GM23338 (cell line): ENCODE data around the gene GLRX2.

Experiments
- EZH2 ChIP-seq: fragments of 200-600 bp; sonication (generic); IDR thresholded peaks from one replicate; pipeline ENCODE4 v1.8.0; 2017; ENCODE audit warnings: antibody characterized with exemption, mild to moderate bottlenecking, low read depth; ENCODE audit not compliant: unreplicated experiment
- EZH2phosphoT487 ChIP-seq: fragments of 200-600 bp; sonication (generic); IDR thresholded peaks from one replicate; pipeline ENCODE4 v1.8.1; 2018; ENCODE audit warnings: antibody characterized with exemption; ENCODE audit not compliant: unreplicated experiment
- POLR2AphosphoS5 ChIP-seq: IDR thresholded peaks from 2 replicates; pipeline ENCODE4 v1.6.1; 2016; ENCODE audit warnings: antibody characterized with exemption, low read depth
- STAT1 ChIP-seq: IDR thresholded peaks from one replicate; pipeline ENCODE4 v1.6.1; 2016; ENCODE audit warnings: antibody characterized with exemption; ENCODE audit not compliant: unreplicated experiment
- ZNF114 ChIP-seq: fragments of 250-450 bp; sonication (Bioruptor Pico); IDR thresholded peaks from 2 replicates; pipeline ENCODE4 v1.5.0; 2020; ENCODE audit warnings: mild to moderate bottlenecking, moderate library complexity
- TF ChIP-seq, protein P1 (sequence below), 2 experiments: fragments of 200-600 bp in 1 of 2; sonication (generic) in 1 of 2; conservative IDR thresholded peaks; 2 replicates each; pipeline versions ENCODE4 v1.5.1 to v1.6.1; 2016 to 2017; ENCODE audit warnings: antibody characterized with exemption in 2 of 2, low read depth in 2 of 2, mild to moderate bottlenecking in 2 of 2, moderate library complexity in 1 of 2
- TF ChIP-seq, protein P2 (sequence below): IDR thresholded peaks from one replicate; pipeline ENCODE4 v1.6.1; 2018; ENCODE audit warnings: antibody characterized with exemption; ENCODE audit not compliant: unreplicated experiment

DNA sequence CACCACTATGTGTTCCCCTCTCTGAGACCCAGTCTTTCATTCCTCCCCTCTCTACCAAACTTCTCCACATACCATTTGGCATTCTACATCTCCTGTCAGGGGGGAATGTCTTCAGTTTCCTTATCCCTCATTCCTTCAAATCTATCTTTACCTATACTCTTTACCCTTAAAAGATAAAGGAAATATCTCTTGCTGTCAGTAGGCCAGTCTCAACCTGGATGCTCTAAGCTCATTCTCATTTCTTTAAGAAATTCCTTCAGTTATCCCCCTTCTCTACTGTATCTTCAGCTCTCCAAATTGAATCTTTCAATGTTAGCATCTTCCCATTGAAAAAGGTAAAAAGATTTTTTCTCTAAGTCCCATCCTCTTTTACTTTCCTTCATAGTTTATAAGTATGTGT, 39.3 kb downstream of the GLRX2 start:
- TF ChIP-seq, protein P1, sequence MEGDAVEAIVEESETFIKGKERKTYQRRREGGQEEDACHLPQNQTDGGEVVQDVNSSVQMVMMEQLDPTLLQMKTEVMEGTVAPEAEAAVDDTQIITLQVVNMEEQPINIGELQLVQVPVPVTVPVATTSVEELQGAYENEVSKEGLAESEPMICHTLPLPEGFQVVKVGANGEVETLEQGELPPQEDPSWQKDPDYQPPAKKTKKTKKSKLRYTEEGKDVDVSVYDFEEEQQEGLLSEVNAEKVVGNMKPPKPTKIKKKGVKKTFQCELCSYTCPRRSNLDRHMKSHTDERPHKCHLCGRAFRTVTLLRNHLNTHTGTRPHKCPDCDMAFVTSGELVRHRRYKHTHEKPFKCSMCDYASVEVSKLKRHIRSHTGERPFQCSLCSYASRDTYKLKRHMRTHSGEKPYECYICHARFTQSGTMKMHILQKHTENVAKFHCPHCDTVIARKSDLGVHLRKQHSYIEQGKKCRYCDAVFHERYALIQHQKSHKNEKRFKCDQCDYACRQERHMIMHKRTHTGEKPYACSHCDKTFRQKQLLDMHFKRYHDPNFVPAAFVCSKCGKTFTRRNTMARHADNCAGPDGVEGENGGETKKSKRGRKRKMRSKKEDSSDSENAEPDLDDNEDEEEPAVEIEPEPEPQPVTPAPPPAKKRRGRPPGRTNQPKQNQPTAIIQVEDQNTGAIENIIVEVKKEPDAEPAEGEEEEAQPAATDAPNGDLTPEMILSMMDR (conservative IDR thresholded peaks at IDR 0.05; ENCODE audit: low read depth in 2 of 2), result no peak
- TF ChIP-seq EZH2phosphoT487, result no peak
- TF ChIP-seq POLR2AphosphoS5, result no peak
- TF ChIP-seq, protein P2, sequence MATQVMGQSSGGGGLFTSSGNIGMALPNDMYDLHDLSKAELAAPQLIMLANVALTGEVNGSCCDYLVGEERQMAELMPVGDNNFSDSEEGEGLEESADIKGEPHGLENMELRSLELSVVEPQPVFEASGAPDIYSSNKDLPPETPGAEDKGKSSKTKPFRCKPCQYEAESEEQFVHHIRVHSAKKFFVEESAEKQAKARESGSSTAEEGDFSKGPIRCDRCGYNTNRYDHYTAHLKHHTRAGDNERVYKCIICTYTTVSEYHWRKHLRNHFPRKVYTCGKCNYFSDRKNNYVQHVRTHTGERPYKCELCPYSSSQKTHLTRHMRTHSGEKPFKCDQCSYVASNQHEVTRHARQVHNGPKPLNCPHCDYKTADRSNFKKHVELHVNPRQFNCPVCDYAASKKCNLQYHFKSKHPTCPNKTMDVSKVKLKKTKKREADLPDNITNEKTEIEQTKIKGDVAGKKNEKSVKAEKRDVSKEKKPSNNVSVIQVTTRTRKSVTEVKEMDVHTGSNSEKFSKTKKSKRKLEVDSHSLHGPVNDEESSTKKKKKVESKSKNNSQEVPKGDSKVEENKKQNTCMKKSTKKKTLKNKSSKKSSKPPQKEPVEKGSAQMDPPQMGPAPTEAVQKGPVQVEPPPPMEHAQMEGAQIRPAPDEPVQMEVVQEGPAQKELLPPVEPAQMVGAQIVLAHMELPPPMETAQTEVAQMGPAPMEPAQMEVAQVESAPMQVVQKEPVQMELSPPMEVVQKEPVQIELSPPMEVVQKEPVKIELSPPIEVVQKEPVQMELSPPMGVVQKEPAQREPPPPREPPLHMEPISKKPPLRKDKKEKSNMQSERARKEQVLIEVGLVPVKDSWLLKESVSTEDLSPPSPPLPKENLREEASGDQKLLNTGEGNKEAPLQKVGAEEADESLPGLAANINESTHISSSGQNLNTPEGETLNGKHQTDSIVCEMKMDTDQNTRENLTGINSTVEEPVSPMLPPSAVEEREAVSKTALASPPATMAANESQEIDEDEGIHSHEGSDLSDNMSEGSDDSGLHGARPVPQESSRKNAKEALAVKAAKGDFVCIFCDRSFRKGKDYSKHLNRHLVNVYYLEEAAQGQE, result no peak
- no peak for TF ChIP-seq STAT1
- TF ChIP-seq EZH2, result no peak
- TF ChIP-seq ZNF114 (CRISPR knock-in tag), result no peak
